Erythroblast (primary cell): ENCODE results near the gene MYO1C.

ENCODE experiments used
- GATA1 ChIP-seq: IDR thresholded peaks from 2 replicates; pipeline ENCODE4 v1.6.1; 2011; ENCODE audit warnings: low read depth, mild to moderate bottlenecking, control low read depth, low read length, moderate library complexity
- POLR2A ChIP-seq: IDR thresholded peaks from 2 replicates; pipeline ENCODE4 v1.6.1; 2011; ENCODE audit warnings: mild to moderate bottlenecking, low read length

- TF ChIP-seq POLR2A (no peak), GATA1 (no peak)
These were observed 11.6 kb downstream of the MYO1C start for GRCh38 chr17:1480747-1481465.
